PC-3 (cell line): Measurements from ENCODE around the gene TIMP4. TPM values are rescaled to one million over a fixed set of nuclear protein-coding genes. Genes with fewer than 3 reads are reported as not detected.

Experiments
- ATAC-seq: fragments of 200-7000 bp; cut with Tn5 transposase; 2 replicates; pipeline ENCODE4 v1.9.1; 2020; ENCODE audit warnings: mild to moderate bottlenecking, moderate library complexity
- BruUV-seq: library from RNA; stranded (reverse); fragments of 400-500 nt; replicated peaks from 2 replicates; lab custom pipeline; 2021; lab: Mats Ljungman, UMichigan
- CTCF ChIA-PET: fragments of 300-600 bp; sonication (Branson Sonifier 250); formaldehyde crosslinking; loops from one replicate; lab custom pipeline; 2022; ENCODE audit warnings: antibody characterized with exemption; lab: Charles Lee
- POLR2A ChIA-PET: fragments of 300-600 bp; sonication (Branson Sonifier 250); formaldehyde crosslinking; loops from one replicate; lab custom pipeline; 2022; ENCODE audit warnings: antibody characterized with exemption; ENCODE audit not compliant: unreplicated experiment; lab: Charles Lee
- DNase-seq: peaks from one replicate; pipeline ENCODE4 v3.0.0-alpha.2; 2015
- H2AFZ ChIP-seq: fragments of 300-600 bp; sonication (generic); 2 replicates; pipeline ENCODE4 v1.6.0; 2016; ENCODE audit warnings: antibody characterized with exemption, low read length
- H3F3A ChIP-seq: fragments of 300-600 bp; sonication (generic); one replicate; pipeline ENCODE4 v1.6.0; 2017; ENCODE audit warnings: antibody characterized with exemption, low read length, control low read depth, mild to moderate bottlenecking; ENCODE audit not compliant: unreplicated experiment
- H3K27ac ChIP-seq: fragments of 300-600 bp; sonication (generic); 2 replicates; pipeline ENCODE4 v1.5.1; 2016; ENCODE audit warnings: mild to moderate bottlenecking, low read length
- H3K27me3 ChIP-seq: fragments of 300-600 bp; sonication (generic); 2 replicates; pipeline ENCODE4 v1.6.1; 2016; ENCODE audit warnings: low read length, mixed read lengths
- H3K36me3 ChIP-seq: fragments of 300-600 bp; sonication (generic); 2 replicates; pipeline ENCODE4 v1.6.1; 2016; ENCODE audit warnings: low read depth, mixed run types, low read length, mixed read lengths
- H3K4me1 ChIP-seq: fragments of 300-600 bp; sonication (generic); 2 replicates; pipeline ENCODE4 v1.5.1; 2016; ENCODE audit warnings: low read length; ENCODE audit not compliant: insufficient read depth
- H3K4me2 ChIP-seq: fragments of 300-600 bp; sonication (generic); 2 replicates; pipeline ENCODE4 v1.6.0; 2016; ENCODE audit warnings: low read length
- H3K4me3 ChIP-seq: fragments of 300-600 bp; sonication (generic); 2 replicates; pipeline ENCODE4 v1.5.1; 2016; ENCODE audit warnings: mild to moderate bottlenecking, low read length, mixed read lengths
- H3K79me2 ChIP-seq: fragments of 300-600 bp; sonication (generic); 2 replicates; pipeline ENCODE4 v1.6.1; 2017; ENCODE audit warnings: low read length, mixed read lengths
- H3K9ac ChIP-seq: fragments of 300-600 bp; sonication (generic); 2 replicates; pipeline ENCODE4 v1.6.0; 2016; ENCODE audit warnings: mild to moderate bottlenecking, low read length
- H3K9me2 ChIP-seq: fragments of 300-600 bp; sonication (generic); replicated peaks from 2 replicates; pipeline ENCODE4 v1.6.1; 2016; ENCODE audit warnings: mixed run types, low read length, mixed read lengths
- H3K9me3 ChIP-seq: fragments of 300-600 bp; sonication (generic); 2 replicates; pipeline ENCODE4 v1.6.1; 2016; ENCODE audit warnings: low read length, mixed read lengths
- H4K20me1 ChIP-seq: fragments of 300-600 bp; sonication (generic); 2 replicates; pipeline ENCODE4 v1.6.1; 2016; ENCODE audit warnings: low read length, mixed read lengths
- EZH2 ChIP-seq: fragments of 300-600 bp; sonication (generic); IDR thresholded peaks from one replicate; pipeline ENCODE4 v1.6.1; 2017; ENCODE audit warnings: antibody characterized with exemption, mild to moderate bottlenecking, low read length; ENCODE audit not compliant: unreplicated experiment
- EZH2phosphoT487 ChIP-seq: fragments of 300-600 bp; sonication (generic); IDR thresholded peaks from 2 replicates; pipeline ENCODE4 v1.6.1; 2018; ENCODE audit warnings: mild to moderate bottlenecking, antibody characterized with exemption, low read length, borderline replicate concordance
- intact Hi-C: fragments of 100-400 bp; cut with micrococcal nuclease; formaldehyde crosslinking; loops from 2 replicates; pipeline ENCODE4 v1.9.0; 2023
- total RNA-seq: library from RNA; depleted of rRNA; stranded (reverse); fragments of >200 nt; gene quantifications from 2 replicates; pipeline ENCODE4 v1.2.3, GENCODE V29; 2014
- TF ChIP-seq, protein P1 (sequence below): fragments of 300-600 bp; sonication (generic); conservative IDR thresholded peaks from 2 replicates; pipeline ENCODE4 v1.5.1; 2017; ENCODE audit warnings: antibody characterized with exemption, low read depth, mild to moderate bottlenecking, low read length

The TIMP4 gene
- total RNA-seq, 1 experiment from 2014 or later, result 7.3 TPM

DNA sequence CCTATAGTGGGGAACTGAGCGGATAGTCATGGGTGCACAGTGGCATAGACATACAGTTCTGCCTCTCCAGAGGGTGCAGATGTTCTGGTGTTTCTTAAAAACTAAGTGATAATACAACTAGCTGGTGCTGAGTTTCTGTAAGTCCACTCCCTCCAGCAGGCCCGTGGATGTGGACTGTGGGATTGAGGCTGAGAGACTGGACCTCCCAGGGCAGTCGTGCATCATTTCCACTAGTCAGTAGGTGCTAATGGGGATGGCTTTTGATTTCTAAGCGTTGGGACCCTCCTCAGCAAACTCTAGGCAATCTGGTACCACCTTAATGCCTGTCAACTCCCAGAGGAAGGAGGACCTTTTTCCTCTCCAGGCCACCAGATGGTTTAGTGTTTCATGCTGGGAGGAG lies 27.3 kb upstream of the TIMP4 start:
- Histone ChIP-seq H2AFZ (no peak overlapping the region), H3K9me2 (no peaks in the 10 kb centered on the region; the same call in 1 of the 2 replicates), H3K27ac (no peak overlapping the region), H4K20me1 (no peaks in the 10 kb centered on the region), H3K4me3 (no peak overlapping the region), H3K36me3 (no peaks in the 10 kb centered on the region), H3K4me1 (peaks cover 26% of the 10 kb centered on the region), H3K4me2 (no peak overlapping the region), H3K9me3 (no peaks in the 10 kb centered on the region), H3K27me3 (no peaks in the 10 kb centered on the region), H3K79me2 (no peaks in the 10 kb centered on the region), H3K9ac (no peak overlapping the region), H3F3A (no peaks in the 10 kb centered on the region)
- CTCF ChIA-PET, result no interaction called here
- no TSS peak for BruUV-seq
- TF ChIP-seq EZH2, result no peak
- no peak for TF ChIP-seq EZH2phosphoT487
- ATAC-seq, result no peak
- POLR2A ChIA-PET, result no interaction called here
- intact Hi-C loops, result no loop called here
- DNase-seq, result no peak

DNA sequence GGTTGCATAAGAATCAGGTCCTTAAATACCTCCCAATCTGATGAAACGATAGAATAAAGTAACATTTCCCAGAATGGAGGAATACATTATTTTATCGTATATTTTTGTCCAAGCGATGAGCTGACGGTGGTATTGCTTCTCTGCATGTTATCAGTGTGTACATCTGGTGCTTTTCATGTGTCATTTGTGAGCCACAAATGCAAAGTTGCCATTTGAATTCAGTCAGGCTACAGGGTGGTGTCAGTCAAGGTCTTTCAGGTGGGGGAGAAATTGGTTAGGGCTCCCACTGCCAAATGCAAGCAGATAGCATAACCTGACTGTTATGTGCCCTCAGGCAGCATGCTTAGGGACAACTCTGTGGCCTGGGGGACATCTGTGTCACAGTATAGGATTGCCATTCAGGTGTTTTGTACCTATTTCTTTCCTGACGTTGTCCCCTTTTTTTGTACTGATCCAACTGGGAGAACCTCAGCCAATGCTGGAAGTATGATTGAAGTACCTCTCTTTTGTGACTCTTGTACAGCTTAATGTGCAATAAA lies 26.5 kb upstream of the TIMP4 start:
- no peak overlapping the region for H2AFZ ChIP-seq
- no peaks in the 10 kb centered on the region for H3K79me2 ChIP-seq
- intact Hi-C loops, result no loop called here
- no peaks in the 10 kb centered on the region for H3F3A ChIP-seq
- CTCF ChIA-PET, result no interaction called here
- H3K27ac ChIP-seq, result no peak overlapping the region
- H3K27me3 ChIP-seq, result no peaks in the 10 kb centered on the region
- H4K20me1 ChIP-seq, result no peaks in the 10 kb centered on the region
- no peaks in the 10 kb centered on the region for H3K9me3 ChIP-seq
- ATAC-seq (no peak), DNase-seq (no peak)
- H3K4me3 ChIP-seq, result no peak overlapping the region
- H3K4me1 ChIP-seq, result peaks cover 30% of the 10 kb centered on the region
- no peaks in the 10 kb centered on the region; the same call in 1 of the 2 replicates for H3K9me2 ChIP-seq
- no peak overlapping the region for H3K4me2 ChIP-seq
- no peak for TF ChIP-seq EZH2
- TF ChIP-seq EZH2phosphoT487, result no peak
- TF ChIP-seq, protein P1, sequence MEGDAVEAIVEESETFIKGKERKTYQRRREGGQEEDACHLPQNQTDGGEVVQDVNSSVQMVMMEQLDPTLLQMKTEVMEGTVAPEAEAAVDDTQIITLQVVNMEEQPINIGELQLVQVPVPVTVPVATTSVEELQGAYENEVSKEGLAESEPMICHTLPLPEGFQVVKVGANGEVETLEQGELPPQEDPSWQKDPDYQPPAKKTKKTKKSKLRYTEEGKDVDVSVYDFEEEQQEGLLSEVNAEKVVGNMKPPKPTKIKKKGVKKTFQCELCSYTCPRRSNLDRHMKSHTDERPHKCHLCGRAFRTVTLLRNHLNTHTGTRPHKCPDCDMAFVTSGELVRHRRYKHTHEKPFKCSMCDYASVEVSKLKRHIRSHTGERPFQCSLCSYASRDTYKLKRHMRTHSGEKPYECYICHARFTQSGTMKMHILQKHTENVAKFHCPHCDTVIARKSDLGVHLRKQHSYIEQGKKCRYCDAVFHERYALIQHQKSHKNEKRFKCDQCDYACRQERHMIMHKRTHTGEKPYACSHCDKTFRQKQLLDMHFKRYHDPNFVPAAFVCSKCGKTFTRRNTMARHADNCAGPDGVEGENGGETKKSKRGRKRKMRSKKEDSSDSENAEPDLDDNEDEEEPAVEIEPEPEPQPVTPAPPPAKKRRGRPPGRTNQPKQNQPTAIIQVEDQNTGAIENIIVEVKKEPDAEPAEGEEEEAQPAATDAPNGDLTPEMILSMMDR, result no peak
- POLR2A ChIA-PET, result no interaction called here
- H3K36me3 ChIP-seq, result no peaks in the 10 kb centered on the region
- BruUV-seq, result no TSS peak
- no peak overlapping the region for H3K9ac ChIP-seq

DNA sequence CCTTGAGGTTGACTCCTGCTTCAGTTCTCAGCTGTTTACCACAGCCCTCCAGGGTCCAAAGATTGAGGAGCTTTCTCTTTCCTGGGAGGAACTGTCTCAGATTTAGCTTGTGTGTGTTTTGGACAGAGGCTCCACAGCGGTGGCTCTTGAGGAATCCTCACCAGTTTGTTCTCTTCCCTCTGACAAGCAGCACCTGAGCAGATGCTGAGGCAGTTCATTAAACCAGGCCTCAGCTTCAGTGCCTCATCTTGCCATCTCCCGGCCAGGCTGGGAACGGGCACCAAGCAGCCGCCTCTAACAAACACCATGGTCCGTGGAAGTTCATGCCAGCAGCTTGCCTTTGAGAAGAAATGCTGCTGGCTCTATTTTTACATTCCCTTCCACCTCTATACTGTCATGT lies 25.8 kb upstream of the TIMP4 start:
- Histone ChIP-seq H3K9me3 (no peaks in the 10 kb centered on the region), H3K27me3 (no peaks in the 10 kb centered on the region), H3F3A (no peaks in the 10 kb centered on the region), H3K4me3 (no peak overlapping the region), H3K9me2 (no peaks in the 10 kb centered on the region; the same call in 1 of the 2 replicates), H3K36me3 (no peaks in the 10 kb centered on the region), H3K79me2 (no peaks in the 10 kb centered on the region), H3K27ac (no peak overlapping the region), H3K4me1 (peaks cover 37% of the 10 kb centered on the region), H4K20me1 (no peaks in the 10 kb centered on the region), H2AFZ (no peak overlapping the region), H3K4me2 (no peak overlapping the region), H3K9ac (no peak overlapping the region)
- ATAC-seq, result no peak
- ChIA-PET POLR2A (interaction anchor here (0.7 kb wide), 1 partner anchor 297 kb away, joined by 3 read pairs; no protein-coding TSS in a partner anchor), CTCF (no interaction called here)
- no TSS peak for BruUV-seq
- intact Hi-C loops, result no loop called here
- TF ChIP-seq, protein P1, result no peak
- TF ChIP-seq EZH2 (no peak), EZH2phosphoT487 (no peak)
- no peak for DNase-seq
